Suppressor macrophage (primary cell): Measurements from ENCODE around the gene DNAAF8.
"Not testable (repeated sequence)": the region's sequence is repeated elsewhere in the genome, so short reads cannot be mapped to it uniquely, and the experiment has no call there.

ENCODE experiments used
- DNase-seq, 4 experiments: peaks; one replicate each; pipeline ENCODE4 v3.0.0-alpha.2; 2020 to 2022

Gene DNAAF8

DNA sequence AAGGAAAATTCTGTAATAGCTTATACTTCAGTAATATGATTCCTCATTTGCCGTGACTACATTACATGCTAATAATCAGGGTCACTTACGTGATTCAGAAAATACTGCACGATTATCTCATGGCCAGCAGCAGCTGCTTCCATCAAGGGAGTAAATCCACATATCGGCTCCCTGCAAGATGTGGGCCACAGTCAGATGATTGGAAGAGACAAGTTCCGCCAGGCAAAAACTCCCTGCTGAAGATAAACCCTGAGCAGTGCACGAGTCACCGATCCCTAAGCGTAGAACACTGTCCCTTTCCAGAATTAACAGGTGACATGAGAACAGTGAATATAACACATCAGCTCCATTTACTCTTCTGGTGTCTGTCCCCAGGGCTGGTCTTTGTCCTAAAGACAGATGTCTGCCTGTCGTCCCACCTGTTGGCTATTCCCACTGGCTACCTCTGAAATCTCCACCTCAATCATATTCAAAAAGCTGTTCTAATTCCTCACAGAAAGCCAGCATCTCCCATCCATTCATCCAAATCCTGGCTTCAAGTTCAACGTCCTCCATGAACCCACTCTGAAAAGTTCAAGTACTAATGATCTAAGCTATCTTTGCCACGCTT lies 9.6 kb upstream of the DNAAF8 start:
- no peak for DNase-seq

DNA sequence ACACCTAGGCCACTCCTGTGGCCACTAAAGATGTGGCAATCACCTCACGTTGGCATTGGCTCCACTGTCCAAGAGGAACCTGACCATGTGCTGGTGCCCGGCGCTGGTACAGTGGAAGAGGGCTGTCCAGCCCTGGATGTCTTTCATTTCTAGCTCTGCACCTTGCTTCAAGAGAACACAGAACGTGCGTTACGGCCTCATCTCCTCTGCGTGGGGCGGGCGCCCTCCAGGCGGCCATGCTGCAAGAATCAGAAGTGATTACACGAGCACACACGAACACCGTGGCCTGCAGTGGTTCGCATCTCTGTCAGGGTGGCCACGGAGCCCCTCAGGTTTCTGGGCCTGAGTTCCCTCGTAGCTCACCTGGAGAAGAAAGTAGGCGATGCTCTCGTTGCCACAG lies 7.7 kb upstream of the DNAAF8 start:
- DNase-seq, result no peak

DNA sequence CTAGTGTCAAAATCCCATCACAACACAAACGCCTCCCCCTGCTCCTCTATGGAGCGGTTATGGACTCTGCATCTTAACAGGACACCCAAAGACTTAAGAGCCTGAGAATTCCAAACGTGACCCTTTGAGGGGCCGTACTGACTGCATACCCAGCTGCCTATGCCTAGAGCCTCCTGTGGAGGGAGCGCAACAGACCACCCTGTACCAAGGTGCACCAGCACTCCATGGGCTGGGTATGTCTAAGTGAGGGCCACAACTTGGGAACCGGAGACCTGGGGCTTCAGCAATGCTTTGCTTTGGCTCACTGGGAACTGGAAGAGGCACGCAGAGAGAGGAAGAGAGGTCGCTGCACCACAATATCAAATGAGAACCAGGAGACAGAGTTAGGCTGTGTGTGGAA lies 5.7 kb upstream of the DNAAF8 start:
- DNase-seq, result no peak

DNA sequence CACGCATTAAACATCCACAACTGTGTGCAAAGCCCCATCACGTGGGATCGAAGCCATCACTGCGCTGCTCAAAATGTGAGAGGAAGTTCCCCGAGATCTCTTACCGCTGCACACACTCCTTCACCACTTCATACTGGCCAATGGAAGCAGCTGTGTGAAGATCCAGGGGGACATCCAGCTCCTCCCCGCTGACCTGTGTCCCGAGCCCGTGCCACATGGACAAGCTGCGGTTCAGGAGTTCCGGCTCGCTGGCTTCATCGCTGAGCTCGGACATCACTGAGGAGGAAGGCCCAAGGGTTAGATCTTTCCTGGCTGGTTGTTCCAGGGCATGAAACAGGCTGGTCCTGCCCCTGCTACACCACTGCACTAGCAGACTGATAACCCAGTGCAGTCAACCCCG lies 4.5 kb upstream of the DNAAF8 start:
- no peak for DNase-seq

DNA sequence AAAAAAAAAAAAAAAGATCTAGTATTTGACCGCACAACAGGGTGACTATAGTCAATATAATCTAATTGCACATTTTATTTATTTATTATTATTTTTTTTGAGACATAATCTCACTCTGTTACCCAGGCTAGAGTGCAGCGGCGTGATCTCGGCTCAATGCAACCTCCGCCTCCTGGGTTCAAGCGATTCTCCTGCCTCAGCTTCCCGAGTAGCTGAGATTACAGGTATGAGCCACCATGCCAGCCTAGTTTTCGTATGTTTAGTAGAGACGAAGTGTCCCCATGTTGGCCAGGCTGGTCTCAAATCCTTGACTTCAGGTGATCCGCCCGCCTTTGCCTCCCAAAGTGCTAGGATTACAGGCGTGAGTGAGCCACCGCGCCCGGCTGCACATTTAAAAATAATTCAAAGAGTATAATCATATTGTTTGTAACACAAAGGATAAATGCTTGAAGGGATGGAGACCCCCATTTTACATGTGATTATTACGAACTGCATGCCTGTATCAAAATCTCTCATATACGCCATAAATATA lies 1.1 kb upstream of the DNAAF8 start:
- no peak for DNase-seq

DNA sequence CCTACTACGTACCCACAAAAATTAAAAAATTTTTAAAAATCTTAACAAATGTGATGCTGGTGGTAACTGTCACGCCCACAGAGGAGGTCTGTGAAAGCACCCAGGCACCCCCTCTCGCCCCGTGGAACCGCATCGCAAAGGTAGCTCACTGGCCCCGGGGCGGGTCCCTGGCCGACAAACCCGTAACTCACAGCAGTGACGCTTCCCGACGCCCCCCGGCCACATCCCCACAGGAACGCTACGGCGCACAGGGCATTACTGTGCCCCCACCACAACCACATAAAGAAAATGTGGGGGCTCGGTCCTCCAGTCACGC lies 632 bp upstream of the DNAAF8 start:
- peak in 1 of 4 experiments; percentile 9 for DNase-seq

DNA sequence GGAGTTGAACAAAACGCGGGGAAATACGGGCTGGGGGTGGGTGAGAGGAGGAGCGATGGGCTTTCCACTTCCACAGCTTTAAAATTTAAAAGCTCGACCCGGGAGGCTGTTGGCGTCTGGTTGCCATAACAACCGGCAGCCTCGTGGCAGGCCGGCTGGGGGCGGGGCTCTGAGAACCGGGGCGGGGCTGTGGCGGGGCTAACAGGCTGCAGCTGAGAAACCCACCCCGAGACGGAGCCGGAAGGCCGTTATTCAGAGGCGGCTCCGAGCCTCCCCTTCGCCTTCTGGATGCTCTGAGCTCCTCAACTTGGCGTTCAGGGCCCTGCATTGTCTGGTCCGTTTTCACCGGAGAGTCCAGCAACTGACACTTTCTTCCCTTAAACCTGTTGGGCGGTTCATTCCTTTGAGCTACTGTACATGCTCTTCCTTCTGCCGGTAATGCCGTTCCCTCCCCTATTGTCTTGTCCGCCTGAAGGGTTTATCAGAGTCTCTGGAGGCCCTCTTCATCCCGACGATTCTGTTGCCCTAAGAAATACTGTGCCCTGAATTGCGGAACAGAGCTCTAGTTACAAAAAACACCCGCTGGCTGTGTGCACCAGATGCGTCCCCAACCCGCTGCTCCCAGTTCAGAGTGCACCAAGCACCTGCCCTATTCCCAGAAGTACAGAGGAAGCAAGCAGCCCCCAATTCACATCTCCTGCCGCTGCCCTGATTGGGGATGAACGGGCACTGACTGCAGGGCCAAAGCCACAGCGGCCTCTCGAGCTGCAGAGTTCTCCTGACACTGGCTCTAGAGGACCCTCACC lies 596 bp downstream of the DNAAF8 start:
- DNase-seq, result peak; percentile 84 to 97 (median 90)

DNA sequence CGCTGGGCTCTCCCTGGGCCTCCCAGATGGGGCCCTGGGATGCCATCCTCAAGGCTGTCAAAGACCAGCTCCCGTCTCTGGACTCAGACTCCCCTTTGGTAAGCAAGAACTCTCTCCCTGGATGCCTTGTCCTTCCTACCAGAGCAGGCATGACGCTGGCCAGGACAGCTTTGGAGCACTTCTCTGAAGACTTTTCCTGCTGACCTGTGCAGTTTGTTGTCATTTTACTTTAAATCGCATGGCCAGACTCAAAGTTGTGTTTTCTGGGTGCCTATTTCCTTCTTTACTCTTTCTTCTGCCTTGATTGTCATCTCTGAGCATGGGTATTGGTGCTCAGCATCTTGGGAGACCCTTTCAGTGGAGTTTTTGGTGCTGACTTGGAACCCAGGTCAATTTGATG lies 2.2 kb downstream of the DNAAF8 start:
- no peak for DNase-seq

DNA sequence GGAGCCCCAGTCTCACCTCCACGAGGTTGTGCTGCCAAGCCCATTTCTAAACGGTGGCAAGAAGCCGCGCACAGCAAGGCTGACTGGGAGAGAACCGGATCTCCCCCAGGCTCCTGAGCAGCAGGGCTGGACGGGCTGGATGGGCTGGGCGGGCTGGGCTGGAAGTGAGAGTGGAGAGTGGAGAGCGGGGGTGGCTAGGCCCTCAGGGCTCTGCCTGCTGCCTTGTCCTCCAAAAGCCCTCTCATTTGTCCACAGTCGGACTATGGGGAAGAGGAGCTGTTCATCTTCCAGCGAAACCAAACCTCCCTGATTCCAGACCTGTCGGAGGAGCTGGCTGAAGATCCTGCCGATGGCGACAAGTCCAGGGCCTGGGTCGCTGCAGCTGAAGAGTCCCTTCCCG lies 3.2 kb downstream of the DNAAF8 start:
- no peak for DNase-seq

DNA sequence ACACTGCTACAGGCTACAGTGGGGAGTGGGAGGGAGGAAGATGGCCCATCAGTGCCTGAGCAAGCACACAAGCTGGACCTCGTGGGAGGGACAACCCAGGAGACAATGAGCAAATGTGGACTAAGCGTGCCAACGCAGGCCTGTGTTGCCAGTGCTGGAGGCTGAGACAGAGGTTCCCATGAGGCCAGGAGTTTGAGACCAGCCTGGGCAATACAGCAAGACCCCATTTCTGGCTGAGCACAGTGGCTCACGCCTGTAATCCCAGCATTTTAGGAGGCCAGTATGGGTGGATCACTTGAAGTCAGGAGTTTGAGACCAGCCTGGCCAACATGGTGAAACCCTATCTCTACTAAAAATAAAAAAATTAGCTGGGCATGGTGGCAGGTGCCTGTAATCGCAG lies 4.0 kb downstream of the DNAAF8 start:
- DNase-seq, result not testable (repeated sequence)

DNA sequence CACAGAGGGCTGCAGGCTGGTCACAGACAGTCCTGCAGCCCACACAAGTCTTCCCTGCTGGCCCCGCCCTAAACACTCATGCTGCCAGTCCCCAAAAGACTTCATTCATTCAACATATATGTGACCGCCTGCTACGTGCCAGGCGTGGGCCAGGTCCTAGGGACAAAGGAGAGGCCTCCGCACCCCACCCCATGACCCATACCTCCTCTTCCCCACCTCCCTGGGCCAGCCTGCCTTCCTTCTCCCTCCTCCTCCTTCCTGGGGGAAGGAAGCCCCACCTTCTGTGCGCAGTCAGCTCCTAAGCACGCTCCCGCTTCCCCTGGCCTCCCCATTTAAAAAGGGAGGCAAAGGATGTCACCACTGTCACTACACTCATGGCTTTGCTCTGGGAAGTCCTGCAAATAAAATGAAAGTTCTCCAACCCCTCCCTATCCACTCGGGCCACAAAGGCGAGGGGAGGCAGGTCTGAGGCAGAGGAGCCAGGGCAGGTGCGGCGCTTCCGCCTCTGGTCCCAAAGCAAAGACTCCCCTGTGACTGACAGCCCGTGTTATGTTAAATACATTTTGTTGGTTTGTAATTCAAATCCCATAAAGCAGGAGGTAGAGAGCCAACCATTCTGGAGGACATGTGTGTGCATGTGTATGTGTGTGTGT lies 9.0 kb downstream of the DNAAF8 start:
- peak in 2 of 4 experiments; percentile 22 to 45 for DNase-seq

DNA sequence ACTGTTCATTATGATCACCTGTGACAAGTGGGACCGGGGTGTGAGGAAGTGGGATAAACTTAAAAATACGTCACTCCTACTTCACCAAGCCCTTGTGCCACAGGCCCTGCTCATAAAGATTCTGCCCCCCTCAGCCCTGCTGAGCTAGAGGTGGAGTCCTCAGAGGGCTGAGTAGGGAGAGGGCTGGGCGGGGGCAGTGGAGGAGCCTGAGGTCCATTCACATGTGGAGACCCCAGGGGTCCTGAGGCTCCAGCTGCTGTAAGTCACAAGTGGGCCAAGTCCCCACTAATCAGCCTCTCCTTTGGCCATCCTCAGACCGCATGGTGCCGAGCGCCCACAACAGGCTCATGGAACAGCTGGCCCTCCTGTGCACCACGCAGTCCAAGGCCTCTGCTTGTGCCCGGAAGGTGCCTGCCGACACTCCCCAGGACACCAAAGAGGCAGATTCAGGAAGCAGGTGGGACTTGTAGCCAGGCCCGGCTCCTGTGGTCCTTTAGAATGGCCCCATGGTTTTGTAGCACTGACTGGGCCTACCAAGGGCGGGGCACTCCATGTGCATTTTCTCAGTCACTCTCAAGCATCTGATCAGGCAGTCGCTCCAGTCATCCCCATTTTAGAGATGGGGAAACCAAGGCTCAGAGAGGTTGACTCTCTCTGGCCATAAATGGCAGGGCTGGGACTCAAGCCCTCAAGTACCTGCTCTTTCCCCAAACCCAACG lies 10.4 kb downstream of the DNAAF8 start:
- DNase-seq, result no peak

DNA sequence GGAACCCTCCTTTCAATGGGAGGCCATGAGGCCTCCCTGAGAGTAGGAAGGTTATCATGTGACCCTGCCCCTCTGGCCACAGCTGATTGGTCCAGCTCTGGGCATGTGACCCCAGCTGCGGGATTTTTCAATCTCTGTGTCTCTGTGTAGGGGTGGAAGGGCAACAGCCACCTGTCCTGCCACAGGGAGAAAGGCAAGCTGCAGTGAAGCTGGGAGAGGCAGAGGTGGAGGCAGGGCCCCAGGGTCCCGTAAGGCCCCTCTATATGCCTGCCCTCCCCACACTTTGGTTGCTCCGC lies 10.9 kb downstream of the DNAAF8 start:
- no peak for DNase-seq

DNA sequence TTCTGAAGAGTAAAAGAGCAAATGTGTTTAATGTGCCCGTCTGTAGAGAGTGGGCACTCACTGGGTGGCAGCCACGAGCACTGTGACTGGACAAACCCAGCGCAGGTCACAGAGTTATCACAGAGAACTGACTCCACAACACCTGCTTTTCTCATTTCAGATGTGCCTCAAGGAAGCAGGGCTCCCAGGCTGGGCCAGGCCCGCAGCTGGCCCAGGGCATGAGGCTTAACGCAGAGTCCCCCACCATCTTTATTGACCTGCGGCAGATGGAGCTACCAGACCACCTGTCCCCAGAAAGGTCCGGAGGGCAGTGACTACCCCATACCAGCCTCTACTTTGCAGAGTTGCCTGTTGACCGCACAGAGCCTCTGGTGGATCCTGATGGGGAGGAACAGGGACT lies 11.9 kb downstream of the DNAAF8 start:
- no peak for DNase-seq

DNA sequence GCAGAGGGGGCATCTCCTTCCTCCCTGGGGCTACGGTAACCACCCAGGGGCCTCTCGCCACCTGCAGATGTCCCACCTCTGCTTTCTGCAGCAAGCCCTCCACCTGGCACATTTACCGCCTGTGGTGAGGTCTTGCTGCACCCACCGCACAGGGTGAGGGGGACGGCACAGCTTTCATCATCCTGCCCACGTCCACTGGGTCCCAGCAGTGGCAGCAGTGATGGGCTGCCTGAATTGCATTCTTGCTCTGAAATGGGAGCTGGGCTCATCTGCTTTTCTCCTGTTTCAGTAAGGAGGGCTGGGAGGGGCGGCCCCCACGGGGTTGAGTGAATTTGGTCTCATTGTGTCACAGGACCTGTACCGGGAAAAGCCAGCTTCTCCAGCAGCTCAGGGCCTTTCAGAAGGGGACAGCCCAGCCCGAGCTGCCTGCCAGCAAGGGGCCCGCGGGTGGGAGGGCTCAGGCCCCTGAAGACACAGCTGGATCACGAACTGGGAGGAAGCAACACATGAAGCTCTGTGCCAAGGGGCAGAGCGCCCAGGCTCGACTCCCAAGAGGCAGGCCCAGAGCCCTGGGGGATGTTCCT lies 12.7 kb downstream of the DNAAF8 start:
- no peak for DNase-seq

DNA sequence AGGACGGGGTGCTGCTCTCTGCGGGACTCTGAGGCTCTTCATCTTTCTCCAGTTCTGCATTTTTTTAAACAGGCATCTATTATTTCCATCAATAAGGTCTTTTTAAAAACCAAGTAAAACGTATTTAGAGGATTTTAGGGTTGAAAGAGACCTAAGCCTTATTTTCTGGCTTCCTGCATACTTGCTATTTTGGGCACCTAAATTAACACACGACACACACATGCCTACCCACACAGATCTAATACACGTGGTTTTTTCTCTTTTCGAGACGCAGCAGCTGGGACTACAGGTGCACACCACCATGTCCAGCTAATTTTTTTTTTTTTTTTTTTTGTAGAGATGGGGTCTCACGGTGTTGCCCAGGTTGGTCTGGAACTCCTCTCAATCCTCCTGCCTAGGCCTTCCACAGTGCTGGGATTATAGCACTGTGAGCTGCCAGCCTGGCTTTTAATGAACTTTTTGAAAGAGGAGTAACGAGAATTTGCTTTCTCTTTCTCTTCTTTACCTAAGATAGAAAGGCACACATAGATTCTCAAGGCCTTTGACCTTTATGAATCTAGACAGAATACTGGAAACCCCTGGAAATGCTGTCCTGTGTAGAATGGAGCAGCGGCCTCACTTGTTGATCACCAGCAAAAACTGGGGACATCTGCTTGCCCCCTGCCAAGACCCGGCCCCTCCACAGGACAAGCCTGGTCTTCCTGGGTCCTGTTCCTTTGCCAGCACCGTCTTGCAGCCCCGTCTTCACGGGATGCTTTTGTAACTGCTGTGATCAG lies 13.8 kb downstream of the DNAAF8 start:
- no peak for DNase-seq

DNA sequence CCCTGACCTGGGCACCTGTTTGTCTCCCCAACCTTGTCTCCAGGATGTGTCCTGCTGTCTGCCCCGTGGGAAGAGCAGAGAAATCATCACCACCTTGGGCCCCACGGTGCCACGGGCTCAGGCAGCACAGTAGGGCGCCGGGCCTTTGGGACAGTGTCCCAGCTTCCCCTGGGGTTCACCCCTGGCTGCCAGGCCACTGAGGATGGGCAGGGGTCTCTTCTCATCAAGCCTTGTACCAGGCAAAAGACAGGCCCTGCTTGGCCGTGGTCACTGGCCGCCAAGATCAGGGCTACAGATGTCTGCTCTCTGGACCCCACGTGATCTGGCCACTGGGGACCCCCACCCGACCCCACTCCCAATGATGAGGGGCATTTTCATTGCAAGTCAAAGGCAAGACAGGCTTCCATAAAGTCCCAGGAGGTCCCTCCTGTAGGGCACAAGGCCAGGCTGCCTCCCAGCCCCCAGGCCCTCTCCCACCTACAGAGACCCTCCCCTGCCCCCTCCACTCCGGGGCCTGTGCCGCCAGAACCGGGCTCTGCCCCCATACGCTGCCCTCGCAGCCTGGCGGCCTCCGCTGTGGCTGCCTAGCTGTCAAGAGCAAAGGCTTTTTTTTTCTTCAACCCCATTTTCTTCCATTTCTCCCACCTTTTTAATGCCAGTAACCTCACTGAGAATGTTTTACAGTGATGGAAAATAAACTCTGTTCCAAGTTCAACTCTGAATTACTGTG lies 14.5 kb downstream of the DNAAF8 start:
- DNase-seq, result no peak

DNA sequence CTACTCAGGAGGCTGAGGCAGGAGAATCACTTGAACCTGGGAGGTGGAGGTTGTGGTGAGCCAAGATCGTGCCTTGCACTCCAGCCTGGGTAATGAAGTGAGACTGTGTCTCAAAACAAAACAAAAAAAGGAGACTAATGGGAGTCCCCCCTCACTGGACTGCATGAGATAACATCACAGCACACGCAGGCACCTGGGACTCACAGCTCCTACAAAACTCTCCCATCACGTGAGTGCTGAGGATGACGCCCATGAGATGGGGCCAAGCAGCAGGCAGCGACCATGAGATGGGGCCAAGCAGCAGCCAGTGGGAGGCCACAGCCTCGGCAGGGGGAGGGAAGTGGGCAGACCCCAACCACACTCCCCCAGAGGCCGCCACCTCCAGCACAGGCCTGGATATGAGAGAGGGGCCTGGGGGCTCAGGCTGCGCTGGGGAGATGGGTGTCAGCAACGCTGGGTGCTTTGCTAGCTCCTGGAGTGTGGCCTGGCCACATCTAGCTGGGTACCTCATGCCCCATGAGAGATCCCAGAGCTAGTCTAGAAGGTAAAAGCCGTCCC lies 15.4 kb downstream of the DNAAF8 start:
- no peak for DNase-seq

DNA sequence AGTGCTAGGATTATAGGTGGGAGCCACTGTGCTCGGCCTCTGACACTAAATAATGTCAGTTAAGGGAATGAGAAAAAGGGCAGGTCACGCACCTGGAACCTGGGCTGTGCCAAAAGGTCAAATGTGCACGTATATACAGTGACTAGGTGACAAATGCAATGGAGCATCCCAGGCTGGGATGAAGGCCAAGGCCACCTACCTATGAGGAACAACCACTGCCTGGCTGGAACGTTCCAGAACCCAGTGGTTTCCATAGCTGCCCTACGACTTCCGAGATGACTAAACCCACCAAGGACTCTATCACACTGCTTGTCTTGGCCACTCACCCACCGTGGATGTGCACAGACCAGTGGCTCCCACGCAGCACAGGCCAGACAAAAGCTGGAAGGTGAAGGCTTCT lies 16.6 kb downstream of the DNAAF8 start:
- DNase-seq, result no peak

DNA sequence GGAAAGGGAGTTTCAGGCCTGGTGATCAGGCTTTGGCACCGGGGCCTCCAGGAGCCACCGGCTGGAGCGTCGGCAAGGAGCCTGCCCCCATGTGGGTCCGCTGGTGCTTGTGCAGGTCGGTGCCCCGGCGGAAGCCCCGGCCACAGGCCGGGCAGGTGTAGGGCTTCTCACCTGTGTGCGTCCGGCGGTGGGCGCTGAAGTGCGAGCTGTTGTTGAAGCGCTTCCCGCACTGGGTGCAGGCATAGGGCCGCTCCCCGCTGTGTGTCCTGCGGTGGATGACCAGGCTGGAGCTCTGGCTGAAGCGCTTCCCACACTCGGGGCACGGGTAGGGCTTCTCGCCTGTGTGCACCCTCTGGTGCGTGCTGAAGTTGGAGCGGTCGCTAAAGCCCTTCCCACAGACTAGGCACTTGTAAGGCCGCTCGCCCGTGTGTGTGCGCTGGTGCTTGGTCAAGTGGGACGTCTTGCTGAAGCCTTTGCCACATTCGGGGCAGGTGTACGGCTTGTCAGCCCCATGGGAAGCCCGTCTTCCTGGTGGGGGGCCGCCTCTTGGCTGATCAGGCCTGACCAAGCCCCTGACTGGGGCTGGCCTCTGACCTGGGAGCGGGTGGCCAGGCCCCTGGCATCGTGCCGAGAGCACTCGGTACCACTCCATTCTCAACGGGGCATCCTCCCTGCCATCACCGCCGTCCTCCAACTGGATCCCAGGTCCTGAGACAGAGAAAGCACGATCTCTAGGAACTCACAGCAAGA lies 18.2 kb downstream of the DNAAF8 start:
- DNase-seq, result no peak
